Measurements from ENCODE around the gene ADAMTSL1.

DNA sequence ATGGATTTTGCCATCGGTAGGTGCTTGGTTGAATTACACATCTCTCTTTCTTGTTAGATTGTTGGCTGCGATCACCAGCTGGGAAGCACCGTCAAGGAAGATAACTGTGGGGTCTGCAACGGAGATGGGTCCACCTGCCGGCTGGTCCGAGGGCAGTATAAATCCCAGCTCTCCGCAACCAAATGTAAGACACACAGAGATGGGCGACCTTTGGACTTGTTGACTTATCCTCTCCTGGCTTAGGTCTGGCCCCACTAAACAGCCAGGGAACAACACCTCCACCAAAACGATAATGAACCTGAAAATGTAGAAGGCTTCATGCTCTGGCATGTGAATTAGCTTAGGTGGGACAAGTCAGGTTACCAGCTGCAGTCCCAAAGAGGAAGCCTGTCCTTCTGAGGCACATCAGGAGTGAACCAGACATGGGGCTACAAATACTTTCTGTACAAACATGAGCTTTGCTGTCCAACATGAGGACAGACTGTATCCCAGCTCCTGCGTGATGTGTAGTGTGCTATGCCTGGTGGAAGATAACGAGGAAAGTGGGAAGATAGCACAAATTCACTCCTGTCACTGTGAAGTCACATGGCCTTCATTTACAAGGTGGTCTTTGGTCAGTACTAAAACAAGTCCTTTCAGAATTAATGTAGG is 148.4 kb downstream of the ADAMTSL1 start:
- TF ChIP-seq EZH2 (IDR thresholded peaks at IDR 0.05) (no peak), JUND (IDR thresholded peaks at IDR 0.05) (no peak), EZH2phosphoT487 (IDR thresholded peaks at IDR 0.05; ENCODE audit: borderline replicate concordance) (no peak)
- TF ChIP-seq, protein P1, sequence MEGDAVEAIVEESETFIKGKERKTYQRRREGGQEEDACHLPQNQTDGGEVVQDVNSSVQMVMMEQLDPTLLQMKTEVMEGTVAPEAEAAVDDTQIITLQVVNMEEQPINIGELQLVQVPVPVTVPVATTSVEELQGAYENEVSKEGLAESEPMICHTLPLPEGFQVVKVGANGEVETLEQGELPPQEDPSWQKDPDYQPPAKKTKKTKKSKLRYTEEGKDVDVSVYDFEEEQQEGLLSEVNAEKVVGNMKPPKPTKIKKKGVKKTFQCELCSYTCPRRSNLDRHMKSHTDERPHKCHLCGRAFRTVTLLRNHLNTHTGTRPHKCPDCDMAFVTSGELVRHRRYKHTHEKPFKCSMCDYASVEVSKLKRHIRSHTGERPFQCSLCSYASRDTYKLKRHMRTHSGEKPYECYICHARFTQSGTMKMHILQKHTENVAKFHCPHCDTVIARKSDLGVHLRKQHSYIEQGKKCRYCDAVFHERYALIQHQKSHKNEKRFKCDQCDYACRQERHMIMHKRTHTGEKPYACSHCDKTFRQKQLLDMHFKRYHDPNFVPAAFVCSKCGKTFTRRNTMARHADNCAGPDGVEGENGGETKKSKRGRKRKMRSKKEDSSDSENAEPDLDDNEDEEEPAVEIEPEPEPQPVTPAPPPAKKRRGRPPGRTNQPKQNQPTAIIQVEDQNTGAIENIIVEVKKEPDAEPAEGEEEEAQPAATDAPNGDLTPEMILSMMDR (IDR thresholded peaks at IDR 0.05 in 2 of 3, conservative IDR thresholded peaks at IDR 0.05 in 1 of 3; ENCODE audit: borderline replicate concordance in 1 of 3, insufficient read depth in 1 of 3, low read depth in 2 of 3, low read length in 2 of 3): no peak
- TF ChIP-seq, protein P2, sequence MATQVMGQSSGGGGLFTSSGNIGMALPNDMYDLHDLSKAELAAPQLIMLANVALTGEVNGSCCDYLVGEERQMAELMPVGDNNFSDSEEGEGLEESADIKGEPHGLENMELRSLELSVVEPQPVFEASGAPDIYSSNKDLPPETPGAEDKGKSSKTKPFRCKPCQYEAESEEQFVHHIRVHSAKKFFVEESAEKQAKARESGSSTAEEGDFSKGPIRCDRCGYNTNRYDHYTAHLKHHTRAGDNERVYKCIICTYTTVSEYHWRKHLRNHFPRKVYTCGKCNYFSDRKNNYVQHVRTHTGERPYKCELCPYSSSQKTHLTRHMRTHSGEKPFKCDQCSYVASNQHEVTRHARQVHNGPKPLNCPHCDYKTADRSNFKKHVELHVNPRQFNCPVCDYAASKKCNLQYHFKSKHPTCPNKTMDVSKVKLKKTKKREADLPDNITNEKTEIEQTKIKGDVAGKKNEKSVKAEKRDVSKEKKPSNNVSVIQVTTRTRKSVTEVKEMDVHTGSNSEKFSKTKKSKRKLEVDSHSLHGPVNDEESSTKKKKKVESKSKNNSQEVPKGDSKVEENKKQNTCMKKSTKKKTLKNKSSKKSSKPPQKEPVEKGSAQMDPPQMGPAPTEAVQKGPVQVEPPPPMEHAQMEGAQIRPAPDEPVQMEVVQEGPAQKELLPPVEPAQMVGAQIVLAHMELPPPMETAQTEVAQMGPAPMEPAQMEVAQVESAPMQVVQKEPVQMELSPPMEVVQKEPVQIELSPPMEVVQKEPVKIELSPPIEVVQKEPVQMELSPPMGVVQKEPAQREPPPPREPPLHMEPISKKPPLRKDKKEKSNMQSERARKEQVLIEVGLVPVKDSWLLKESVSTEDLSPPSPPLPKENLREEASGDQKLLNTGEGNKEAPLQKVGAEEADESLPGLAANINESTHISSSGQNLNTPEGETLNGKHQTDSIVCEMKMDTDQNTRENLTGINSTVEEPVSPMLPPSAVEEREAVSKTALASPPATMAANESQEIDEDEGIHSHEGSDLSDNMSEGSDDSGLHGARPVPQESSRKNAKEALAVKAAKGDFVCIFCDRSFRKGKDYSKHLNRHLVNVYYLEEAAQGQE (IDR thresholded peaks at IDR 0.05; ENCODE audit: low read depth): no peak
